Endothelial cell of umbilical vein (primary cell): Measurements from ENCODE around the gene CLCA1. TPM values are rescaled to one million over a fixed set of nuclear protein-coding genes. Genes with fewer than 3 reads are reported as not detected.

Source experiments
- BruUV-seq: library from RNA; stranded (reverse); fragments of 400-500 nt; replicated peaks from 2 replicates; lab custom pipeline; 2021; lab: Mats Ljungman, UMichigan
- CTCF ChIA-PET: fragments of 300-600, 350-600 bp; sonication (Branson Sonifier 250); formaldehyde crosslinking; loops from one replicate; lab custom pipeline; 2021; ENCODE audit warnings: antibody characterized with exemption, inconsistent platforms; lab: Charles Lee
- POLR2A ChIA-PET: fragments of 300-600, 350-600 bp; sonication (Branson Sonifier 250); formaldehyde crosslinking; loops from one replicate; lab custom pipeline; 2021; ENCODE audit warnings: antibody characterized with exemption, inconsistent platforms; lab: Charles Lee
- DNase-seq: peaks from one replicate; pipeline ENCODE4 v3.0.0-alpha.2; 2011; ENCODE audit warnings: low read depth, low spot score
- FAIRE-seq: peaks from 2 replicates; lab custom pipeline; 2011; peaks lifted over from hg19 to GRCh38; lab: Jason Lieb, UNC
- H2AFZ ChIP-seq: 2 replicates; pipeline ENCODE4 v1.6.0; 2012; ENCODE audit warnings: low read depth, low read length, control low read depth, inconsistent platforms
- H3K27ac ChIP-seq: 2 replicates; pipeline ENCODE4 v1.5.1; 2011; ENCODE audit warnings: low read depth, mild to moderate bottlenecking, control low read depth, low read length, moderate library complexity; ENCODE audit not compliant: insufficient read depth
- H3K27me3 ChIP-seq, 2 experiments: 2 replicates each; pipeline versions ENCODE4 v1.6.0 to v1.6.1; 2011; ENCODE audit warnings: low read length in 2 of 2, mixed read lengths in 1 of 2; ENCODE audit not compliant: control insufficient read depth in 2 of 2, insufficient read depth in 2 of 2
- H3K36me3 ChIP-seq, 2 experiments: 2 replicates in 1 of 2; 3 replicates in 1 of 2; pipeline ENCODE4 v1.5.1; 2011; ENCODE audit warnings: low read length in 2 of 2, mild to moderate bottlenecking in 1 of 2, moderate library complexity in 1 of 2; ENCODE audit not compliant: control insufficient read depth in 2 of 2, insufficient read depth in 2 of 2; ENCODE audit errors: extremely low read depth in 1 of 2
- H3K4me1 ChIP-seq: 3 replicates; pipeline ENCODE4 v1.5.1; 2011; ENCODE audit warnings: mild to moderate bottlenecking, low read length; ENCODE audit not compliant: control insufficient read depth, insufficient read depth; ENCODE audit errors: extremely low read depth
- H3K4me2 ChIP-seq: 2 replicates; pipeline ENCODE4 v1.6.1; 2011; ENCODE audit warnings: low read length, control low read depth, mixed read lengths; ENCODE audit not compliant: insufficient read depth
- H3K4me3 ChIP-seq, 3 experiments: fragments of 200-600 bp in 1 of 3; sonication (generic), shearing (Covaris generic) in 1 of 3; replicated peaks in 1 of 3; 2 replicates each; pipeline ENCODE4 v1.5.1; 2011 to 2016; ENCODE audit warnings: control low read depth in 3 of 3, low read length in 3 of 3, mild to moderate bottlenecking in 2 of 3, inconsistent platforms in 1 of 3, low read depth in 1 of 3, moderate library complexity in 1 of 3; ENCODE audit not compliant: insufficient read depth in 1 of 3
- H3K79me2 ChIP-seq: 2 replicates; pipeline ENCODE4 v1.6.0; 2012; ENCODE audit warnings: low read length, inconsistent platforms; ENCODE audit not compliant: control insufficient read depth, insufficient read depth
- H3K9ac ChIP-seq: replicated peaks from 2 replicates; pipeline ENCODE3; 2011; ENCODE audit warnings: low read length, control low read depth; ENCODE audit not compliant: insufficient read depth; ENCODE audit errors: extremely low read depth
- H3K9me1 ChIP-seq: replicated peaks from 3 replicates; pipeline ENCODE4 v1.6.0; 2011; ENCODE audit warnings: mild to moderate bottlenecking, low read length; ENCODE audit not compliant: control insufficient read depth, insufficient read depth; ENCODE audit errors: extremely low read depth
- H3K9me3 ChIP-seq: replicated peaks from 2 replicates; pipeline ENCODE4 v1.5.1; 2012; ENCODE audit warnings: low read length, inconsistent platforms; ENCODE audit not compliant: control insufficient read depth, insufficient read depth
- H4K20me1 ChIP-seq: replicated peaks from 2 replicates; pipeline ENCODE3; 2011; ENCODE audit warnings: mild to moderate bottlenecking, low read length; ENCODE audit not compliant: control insufficient read depth, insufficient read depth; ENCODE audit errors: extremely low read depth
- CTCF ChIP-seq, 2 donors: IDR thresholded peaks; 1 replicate in 1 of 2; 2 replicates in 1 of 2; pipeline ENCODE4 v1.5.1; 2011; ENCODE audit warnings: low read length in 2 of 2, mild to moderate bottlenecking in 2 of 2, moderate library complexity in 2 of 2, control low read depth in 1 of 2, inconsistent platforms in 1 of 2, low read depth in 1 of 2; ENCODE audit not compliant: insufficient read depth in 1 of 2; ENCODE audit errors: extremely low read depth in 1 of 2
- EZH2 ChIP-seq: IDR thresholded peaks from 2 replicates; pipeline ENCODE4 v1.6.1; 2012; ENCODE audit warnings: borderline replicate concordance, low read depth, mild to moderate bottlenecking, moderate library complexity, low read length, inconsistent platforms; ENCODE audit not compliant: severe bottlenecking
- FOS ChIP-seq: IDR thresholded peaks from 2 replicates; pipeline ENCODE4 v1.6.1; 2011; ENCODE audit warnings: mild to moderate bottlenecking, low read length, moderate library complexity, borderline replicate concordance; ENCODE audit not compliant: insufficient read depth
- GATA2 ChIP-seq: IDR thresholded peaks from 2 replicates; pipeline ENCODE4 v1.7.0; 2011; ENCODE audit warnings: low read depth, mild to moderate bottlenecking, moderate library complexity, mixed read lengths, low read length; ENCODE audit not compliant: insufficient read length, insufficient read depth
- JUN ChIP-seq: IDR thresholded peaks from 2 replicates; pipeline ENCODE4 v1.6.1; 2011; ENCODE audit warnings: borderline replicate concordance, low read depth; ENCODE audit not compliant: insufficient read length, insufficient read depth
- MAX ChIP-seq: IDR thresholded peaks from 2 replicates; pipeline ENCODE4 v1.6.1; 2011; ENCODE audit not compliant: insufficient read depth, insufficient read length
- MYC ChIP-seq: IDR thresholded peaks from one replicate; pipeline ENCODE4 v1.6.1; 2011; ENCODE audit warnings: mild to moderate bottlenecking, low read depth, low read length
- POLR2A ChIP-seq: IDR thresholded peaks from 2 replicates; pipeline ENCODE4 v1.6.1; 2012; ENCODE audit warnings: low read depth, mild to moderate bottlenecking, control low read depth, low read length
- POLR2AphosphoS5 ChIP-seq: IDR thresholded peaks from 2 replicates; pipeline ENCODE4 v1.6.1; 2012; ENCODE audit warnings: low read depth, mild to moderate bottlenecking, control low read depth, low read length, moderate library complexity; ENCODE audit not compliant: insufficient read depth
- dilution Hi-C: fragments of 300-500 bp; cut with MboI; formaldehyde crosslinking; loops from one replicate; pipeline ENCODE4 v1.15.0; 2019; ENCODE audit warnings: low sequenced_read_pairs; ENCODE audit not compliant: extremely low pct_ligation_motif_present
- intact Hi-C: fragments of 100-400 bp; cut with micrococcal nuclease; formaldehyde crosslinking; loops from one replicate; pipeline ENCODE4 v1.10.0; 2022
- polyA plus RNA-seq, 4 experiments: library from polyadenylated mRNA; depleted of rRNA in 3 of 4; stranded (reverse) in 3 of 4; unstranded in 1 of 4; fragments of >200 nt; gene quantifications; 2 replicates each; pipeline versions ENCODE4 v1.2.1 to v1.2.3, GENCODE V29; 2011 to 2012; ENCODE audit warnings: missing spikeins in 1 of 4
- total RNA-seq: library from RNA; stranded (reverse); gene quantifications from 2 replicates; pipeline ENCODE4 v1.2.3, GENCODE V29; 2021

The CLCA1 gene
- total and polyA plus RNA-seq, 2 donors (not counting 3 experiments of a cell fraction or from before 2014, with no cell fraction given), result not detected

- Histone ChIP-seq H4K20me1 (no peaks in the 10 kb centered on the region), H3K4me1 (no peaks in the 10 kb centered on the region), H3K4me3 (no peak overlapping the region), H3K79me2 (no peaks in the 10 kb centered on the region), H3K4me2 (no peak overlapping the region), H3K9me1 (no peaks in the 10 kb centered on the region), H3K9me3 (no peaks in the 10 kb centered on the region), H3K27ac (no peak overlapping the region), H3K27me3 (peaks cover 5 to 11% of the 10 kb centered on the region in 2 experiments), H3K9ac (no peak overlapping the region), H3K36me3 (no peaks in the 10 kb centered on the region), H2AFZ (no peak overlapping the region)
- dilution Hi-C loops (no loop called here), intact Hi-C loops (no loop called here)
- ChIA-PET POLR2A (no interaction called here), CTCF (interaction anchor here (1.3 kb wide), 1 partner anchor 11 kb away, joined by 6 read pairs; no protein-coding TSS in a partner anchor)
- BruUV-seq, result no TSS peak
- no peak for TF ChIP-seq EZH2
- FAIRE-seq (no peak), DNase-seq (no peak)
Observed at GRCh38 chr1:86487811-86488141, 19.0 kb downstream of the CLCA1 start.

DNA sequence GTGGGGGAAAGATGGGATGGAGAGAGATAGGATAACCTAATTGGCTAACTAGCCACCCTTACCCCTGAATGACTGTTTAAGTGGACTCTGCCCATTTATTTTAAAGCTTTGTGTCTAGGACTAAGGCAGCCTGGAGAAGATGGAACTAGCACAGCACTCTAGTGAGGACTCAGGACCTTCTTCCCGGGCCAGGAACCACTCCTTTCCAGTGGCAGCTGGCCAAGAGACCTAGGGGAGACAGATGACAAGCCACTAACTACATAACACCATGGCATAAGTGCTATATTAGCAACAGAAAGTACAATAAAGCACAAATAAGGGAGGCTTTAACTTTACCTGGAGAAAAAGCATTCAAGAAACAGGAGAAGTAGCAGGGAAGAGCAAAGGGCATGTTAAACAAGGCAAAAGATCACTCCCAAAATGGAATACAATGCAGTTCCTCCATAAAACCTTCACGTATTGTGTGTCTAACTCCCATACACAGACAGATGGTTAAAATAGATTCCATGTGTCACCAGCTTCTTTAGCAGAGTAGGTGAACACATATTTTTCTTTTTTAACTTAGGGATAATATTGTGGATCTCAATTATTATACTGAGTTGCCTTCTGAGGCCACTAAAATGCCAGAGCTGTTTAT is 20.6 kb downstream of the CLCA1 start:
- BruUV-seq, result no TSS peak
- peaks cover 8 to 19% of the 10 kb centered on the region in 2 experiments for H3K27me3 ChIP-seq
- H3K4me3 ChIP-seq, result no peak overlapping the region
- ChIA-PET CTCF (interaction anchor here (0.9 to 3.4 kb wide), 3 partner anchors 11 to 17 kb away, joined by 4 to 16 read pairs (median 7); no protein-coding TSS in a partner anchor), POLR2A (no interaction called here)
- intact Hi-C loops (no loop called here), dilution Hi-C loops (no loop called here)
- H3K27ac ChIP-seq, result no peak overlapping the region
- no peaks in the 10 kb centered on the region for H3K36me3 ChIP-seq
- H2AFZ ChIP-seq, result no peak overlapping the region
- H3K4me1 ChIP-seq, result no peaks in the 10 kb centered on the region
- H3K9me3 ChIP-seq, result no peaks in the 10 kb centered on the region
- DNase-seq (no peak), FAIRE-seq (no peak)
- H3K9ac ChIP-seq, result no peak overlapping the region
- H3K4me2 ChIP-seq, result no peak overlapping the region
- no peaks in the 10 kb centered on the region for H3K79me2 ChIP-seq
- TF ChIP-seq POLR2A (no peak), GATA2 (no peak), POLR2AphosphoS5 (no peak), MYC (no peak), CTCF (IDR thresholded peaks at IDR 0.05; ENCODE audit: extremely low read depth in 1 of 2, insufficient read depth in 1 of 2, low read depth in 1 of 2, low read length in 2 of 2) (no peak), JUN (no peak), MAX (no peak), EZH2 (no peak), FOS (no peak)
- no peaks in the 10 kb centered on the region for H3K9me1 ChIP-seq
- H4K20me1 ChIP-seq, result no peaks in the 10 kb centered on the region
